PC-9 (cell line): ENCODE results near the gene CLEC18B.

ENCODE experiments used
- CTCF ChIP-seq: fragments of 200-600 bp; sonication (generic); conservative IDR thresholded peaks from 2 replicates; pipeline ENCODE4 v1.6.1; 2017; ENCODE audit warnings: mixed run types, antibody characterized with exemption, mild to moderate bottlenecking, moderate library complexity
- EZH2 ChIP-seq: fragments of 200-600 bp; sonication (generic); IDR thresholded peaks from 2 replicates; pipeline ENCODE4 v1.8.0; 2017; ENCODE audit warnings: antibody characterized with exemption, low read depth

GRCh38 chr16:74372953-74373846 lies 48.1 kb downstream of the CLEC18B start:
- no peak for TF ChIP-seq CTCF
- no peak for TF ChIP-seq EZH2
